RWPE1 (cell line): ENCODE results near the gene PPP1CC.
"Not testable (repeated sequence)": the region's sequence is repeated elsewhere in the genome, so short reads cannot be mapped to it uniquely, and the experiment has no call there.

Experiments
- CTCF ChIA-PET: fragments of 350-600 bp; sonication (Branson Sonifier 250); formaldehyde crosslinking; extraction: SDS; loops from one replicate; lab custom pipeline; 2021; lab: Yijun Ruan, JAX
- POLR2A ChIA-PET: fragments of 400-600 bp; formaldehyde crosslinking; extraction: SDS; loops from one replicate; lab custom pipeline; 2020; ENCODE audit warnings: antibody characterized with exemption; ENCODE audit not compliant: low non-redundant PET; lab: Yijun Ruan, JAX
- DNase-seq: peaks from one replicate; pipeline ENCODE4 v3.0.0; 2012; ENCODE audit warnings: low spot score
- H3K27ac ChIP-seq: fragments of 450-650 bp; 2 replicates; pipeline ENCODE4 v1.5.1; 2017
- CTCF ChIP-seq: fragments of 450-650 bp; conservative IDR thresholded peaks from 2 replicates; pipeline ENCODE4 v1.5.1; 2017; ENCODE audit warnings: low read depth, mild to moderate bottlenecking

The PPP1CC gene

GRCh38 chr12:110768960-110769359 lies 26.3 kb upstream of the PPP1CC start:
- no peak overlapping the region for H3K27ac ChIP-seq
- TF ChIP-seq CTCF: no peak
- CTCF ChIA-PET: interaction anchor here (0.6 kb wide), 1 partner anchor 105 kb away, joined by 5 read pairs; no protein-coding TSS in a partner anchor
- POLR2A ChIA-PET: no interaction called here
- no peak for DNase-seq

DNA sequence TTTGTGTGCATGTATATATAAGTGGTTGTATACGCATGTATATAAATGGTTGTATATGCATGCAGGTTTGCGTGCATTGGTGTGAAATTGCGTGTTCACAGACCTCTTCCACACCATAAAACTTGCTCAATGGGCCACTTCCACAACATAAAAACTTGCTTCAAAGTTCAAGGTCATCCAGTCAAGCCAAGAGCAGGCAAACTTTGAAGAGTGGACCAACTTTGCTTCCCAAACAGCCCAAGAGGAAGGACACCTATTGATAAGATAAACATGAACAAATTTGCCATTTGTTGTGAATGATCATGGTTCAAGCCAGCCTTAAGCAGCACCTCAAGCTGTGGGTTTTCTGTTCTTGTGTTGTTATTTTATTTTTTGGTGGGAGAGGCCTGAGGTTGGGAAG lies 25.2 kb upstream of the PPP1CC start:
- ChIA-PET POLR2A (interaction anchor here (0.6 kb wide), 1 partner anchor 25 kb away, joined by 6 read pairs; no protein-coding TSS in a partner anchor), CTCF (interaction anchor here (0.6 kb wide), 2 partner anchors 35 to 557 kb away, joined by 3 read pairs; no protein-coding TSS in a partner anchor)
- TF ChIP-seq CTCF: no peak
- no peak for DNase-seq
- H3K27ac ChIP-seq: no peak overlapping the region

DNA sequence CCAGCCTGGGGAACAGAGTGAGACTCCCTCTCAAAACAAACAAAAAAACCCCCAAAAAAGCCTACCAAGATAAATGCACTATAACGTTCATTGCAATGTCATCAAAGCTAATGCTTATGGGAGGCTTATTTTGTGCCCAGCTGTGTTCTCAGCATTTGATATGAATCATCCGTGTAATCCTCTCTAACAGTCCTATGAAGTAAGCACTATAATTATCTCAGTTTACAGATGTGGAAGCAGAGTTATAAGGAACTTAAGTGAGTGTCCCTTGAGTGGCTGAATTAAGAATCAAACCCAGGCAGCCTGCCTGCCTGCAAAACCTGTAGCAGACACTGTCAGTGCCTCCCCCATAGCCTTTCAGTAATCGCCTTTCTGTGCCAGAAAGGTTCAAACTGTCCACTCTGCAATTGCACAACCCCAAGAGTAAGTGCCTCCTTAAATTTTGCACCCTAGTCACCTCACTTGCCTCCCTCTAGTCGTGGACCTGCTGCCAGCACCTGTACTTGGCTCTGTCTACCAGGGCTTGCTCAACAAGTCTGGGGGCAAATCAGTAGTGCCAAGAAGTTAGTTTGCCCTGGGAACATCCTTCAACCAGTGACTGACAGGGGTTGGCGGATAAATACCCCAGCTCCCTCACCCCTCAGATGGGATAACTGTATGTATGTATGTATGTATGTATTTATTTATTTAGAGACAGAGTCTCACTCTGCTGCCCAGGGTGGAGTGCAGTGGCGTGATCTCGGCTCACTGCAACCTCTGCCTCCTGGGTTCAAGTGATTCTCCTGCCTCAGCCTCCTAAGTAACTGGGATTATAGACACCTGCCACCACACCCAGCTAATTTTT lies 23.8 kb upstream of the PPP1CC start:
- CTCF ChIA-PET: no interaction called here
- no peak overlapping the region for H3K27ac ChIP-seq
- POLR2A ChIA-PET: no interaction called here
- no peak for TF ChIP-seq CTCF
- DNase-seq: no peak

- CTCF ChIA-PET, DNase-seq, POLR2A ChIA-PET, H3K27ac ChIP-seq: not testable (repeated sequence)
Measured at GRCh38 chr12:110765572-110765971, 22.9 kb upstream of the PPP1CC start.

DNA sequence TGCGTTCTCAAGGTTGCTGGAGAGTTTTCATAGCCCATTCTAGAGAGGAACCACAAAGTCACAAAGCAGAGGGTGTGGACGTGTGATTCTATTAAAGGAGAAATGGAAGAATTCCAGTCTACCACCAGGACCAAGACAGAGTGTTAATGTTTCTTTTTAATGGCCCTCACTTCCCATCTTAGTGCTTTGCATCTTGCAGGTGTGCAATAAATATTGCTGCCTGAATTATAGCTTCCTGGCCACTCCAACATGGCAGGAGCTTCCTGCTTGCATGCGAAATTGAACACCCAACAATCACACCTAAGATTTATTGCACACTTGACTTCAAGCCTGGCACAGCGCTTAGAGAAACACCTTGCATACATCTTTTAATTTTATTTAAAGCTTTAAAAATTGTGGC lies 22.4 kb upstream of the PPP1CC start:
- no peak for TF ChIP-seq CTCF
- CTCF ChIA-PET: interaction anchor here (0.6 kb wide), 1 partner anchor 630 kb away, joined by 3 read pairs; no protein-coding TSS in a partner anchor
- no peak for DNase-seq
- no peak overlapping the region for H3K27ac ChIP-seq
- POLR2A ChIA-PET: no interaction called here

- ChIA-PET CTCF (no interaction called here), POLR2A (no interaction called here)
- no peak for TF ChIP-seq CTCF
- H3K27ac ChIP-seq: no peak overlapping the region
- DNase-seq: no peak
Measured at GRCh38 chr12:110763583-110763982, 20.9 kb upstream of the PPP1CC start.

DNA sequence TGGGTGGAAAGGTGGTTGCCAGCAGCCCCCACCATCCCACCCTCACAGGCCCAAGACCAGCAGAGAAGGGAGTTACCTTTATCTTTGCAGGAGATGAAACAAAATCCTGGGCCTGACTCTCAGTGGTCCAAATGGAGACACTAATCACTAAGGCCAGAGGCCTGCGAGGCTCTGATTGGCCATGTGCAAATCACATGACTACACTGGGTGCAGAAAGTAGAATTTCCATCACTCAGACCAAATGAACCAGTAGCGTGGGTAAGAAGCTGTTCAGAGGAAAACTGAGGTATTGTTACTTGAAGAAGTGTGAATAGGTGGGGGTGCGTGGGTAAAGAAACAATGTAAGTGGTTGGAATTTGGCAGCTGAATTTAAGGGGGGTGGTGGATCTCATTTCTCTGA lies 20.2 kb upstream of the PPP1CC start:
- no peak overlapping the region for H3K27ac ChIP-seq
- ChIA-PET POLR2A (no interaction called here), CTCF (interaction anchor here (0.7 kb wide), 1 partner anchor 1499 kb away, joined by 3 read pairs; no protein-coding TSS in a partner anchor)
- DNase-seq: no peak
- TF ChIP-seq CTCF: no peak
